A549 treated with CORT108297 at 1 μM for 4 hours (cell line): ENCODE data around the gene RPAP2. TPM values are rescaled to one million over a fixed set of nuclear protein-coding genes. Genes with fewer than 3 reads are reported as not detected.

Experiments
- total RNA-seq: library from RNA; stranded (reverse); fragments of 200-300 nt; extraction: Qiagen RNA extraction; gene quantifications from 5 replicates; pipeline ENCODE4 v1.2.3, GENCODE V29; 2022

The RPAP2 gene
- 10.0 to 12.0 TPM (median 10.8 TPM) in 5 replicates for total RNA-seq

GRCh38 chr1:92298573-92299476 is at the start of gene RPAP2, which contains the start of gene GLMN:
RPAP2 (plus strand) TSS chr1:92299059; CDS start chr1:92299074, 15 bp downstream.
GLMN (minus strand) TSS chr1:92298987; CDS start chr1:92297999, 988 bp downstream.

Other genes starting within 250 kb of the RPAP2 start
- gene SETSIP, start 223.6 kb upstream of the RPAP2 start, total RNA-seq: not detected in 5 replicates
- gene BTBD8, start 218.7 kb upstream of the RPAP2 start, total RNA-seq: 0.35 to 0.77 TPM (median 0.64 TPM) in 5 replicates
- not detected in 5 replicates for gene C1orf146, start 81.1 kb upstream of the RPAP2 start, total RNA-seq
- 6.3 to 8.6 TPM (median 7.1 TPM) in 5 replicates for gene GLMN, start 72 bp upstream of the RPAP2 start, total RNA-seq
- gene GFI1, start 187.9 kb downstream of the RPAP2 start, total RNA-seq: 0.07 to 0.26 TPM (median 0.21 TPM) in 5 replicates